ENCODE data around the gene PARVG.

- no peak for TF ChIP-seq EZH2phosphoT487 (IDR thresholded peaks at IDR 0.05; ENCODE audit: insufficient read depth, low read depth)
- TF ChIP-seq EZH2 (IDR thresholded peaks at IDR 0.05; ENCODE audit: insufficient read depth, poor library complexity, severe bottlenecking), result no peak
Observed at GRCh38 chr22:44136112-44136511, 44.6 kb upstream of the PARVG start.

Measured in GM23248 (cell line).